Measurements from ENCODE around the gene MIOS. TPM values are rescaled to one million over a fixed set of nuclear protein-coding genes. Genes with fewer than 3 reads are reported as not detected.

MIOS gene
- total and polyA plus RNA-seq, 9 of the 15 experiments (the other 6 are each of a cell fraction or from before 2014, with no cell fraction given), result 7.8 to 47.8 (median 30.6) TPM

GRCh38 chr7:7647495-7648036 is 80.9 kb downstream of the MIOS start:
- POLR2A ChIA-PET, result interaction anchor here (0.6 to 1.3 kb wide), 2 partner anchors 11 to 404 kb away, joined by 3 to 5 read pairs; no protein-coding TSS in a partner anchor
- Histone ChIP-seq H3K4me3 (no peak overlapping the region), H3K27ac (ENCODE audit: extremely low read depth, low read depth, low read length) (no peak overlapping the region), H3K9me1 (ENCODE audit: control insufficient read depth, insufficient read depth, low read length) (no peaks in the 10 kb centered on the region), H3K4me1 (replicated peaks in 1 of 2; ENCODE audit: control insufficient read depth in 2 of 2, insufficient read depth in 2 of 2, low read length in 2 of 2) (no peaks in the 10 kb centered on the region; a peak in 1 of 5 replicates), H3K9me3 (replicated peaks; ENCODE audit: control insufficient read depth, insufficient read depth, low read depth, low read length) (0 out of 2 replicates have a peak, but pooled peaks cover 2% of the 10 kb centered on the region), H3K36me3 (ENCODE audit: control insufficient read depth, insufficient read depth, low read length) (peaks cover 4% of the 10 kb centered on the region; the same call in 2 of the 3 replicates), H3K79me2 (ENCODE audit: control insufficient read depth, insufficient read depth, low read length) (peaks cover 25% of the 10 kb centered on the region), H3K9ac (ENCODE audit: insufficient read depth in 1 of 2, low read depth in 2 of 2, low read length in 2 of 2) (0 out of 4 replicates have a peak overlapping the region, but pooled peaks of 1 of the 2 experiments have one; percentile 18), H3K27me3 (ENCODE audit: control insufficient read depth in 2 of 2, insufficient read depth in 2 of 2, low read length in 2 of 2) (no peaks in the 10 kb centered on the region), H4K20me1 (replicated peaks; ENCODE audit: control insufficient read depth, insufficient read depth, low read length) (no peaks in the 10 kb centered on the region), H2AFZ (ENCODE audit: low read depth, low read length) (no peak overlapping the region), H3K4me2 (ENCODE audit: insufficient read depth, low read length) (no peak overlapping the region)
- no TSS peak for BruUV-seq (replicated peaks)
- in situ Hi-C loops (cut with MboI) (no loop called here), intact Hi-C loops (cut with micrococcal nuclease) (no loop called here)
- no peak for DNase-seq (ENCODE audit: extremely low read depth in 1 of 4, low spot score in 3 of 4)
- ATAC-seq, result 0 out of 3 replicates have a peak, but pooled peaks have one; percentile 26
- WGBS (ENCODE audit: insufficient coverage, low coverage, missing lambda C conversion rate), result 38% methylated on average over 6 of the region's 6 CpGs
- no peak for FAIRE-seq
- TF ChIP-seq ZBTB40 (IDR thresholded peaks at IDR 0.05) (peak; percentile 25; the same call in 1 of the 2 replicates), ZBTB40 (CRISPR knock-in tag; IDR thresholded peaks at IDR 0.05) (no peak), BCL6 (CRISPR knock-in tag; IDR thresholded peaks at IDR 0.05) (no peak), BACH1 (tag; IDR thresholded peaks at IDR 0.05) (no peak)
- CTCF ChIA-PET (ENCODE audit: low intra/inter-chr PET ratio), result no interaction called here

Measured in K562 (cell line).